GM13977 (cell line): ENCODE results near the gene PRUNE1.
A peak's percentile ranks its signal among the peaks of the same experiment; 100 is the strongest.

ENCODE experiments used
- DNase-seq: peaks from one replicate; pipeline ENCODE4 v3.0.0; 2012; ENCODE audit warnings: low spot score
- in situ Hi-C: fragments of 300-500 bp; cut with MboI; formaldehyde crosslinking; loops from one replicate; pipeline ENCODE4 v1.12.0; 2022; ENCODE audit warnings: low sequenced_read_pairs, low pct_unique_long_range_greater_than_20kb, mixed read lengths, inconsistent platforms; ENCODE audit not compliant: unreplicated experiment
- TF ChIP-seq, protein P1 (sequence below): IDR thresholded peaks from 2 replicates; pipeline ENCODE4 v1.5.1; 2012; ENCODE audit warnings: mild to moderate bottlenecking, control low read depth; ENCODE audit not compliant: insufficient read depth; ENCODE audit errors: extremely low read depth, missing control alignments

The PRUNE1 gene

DNA sequence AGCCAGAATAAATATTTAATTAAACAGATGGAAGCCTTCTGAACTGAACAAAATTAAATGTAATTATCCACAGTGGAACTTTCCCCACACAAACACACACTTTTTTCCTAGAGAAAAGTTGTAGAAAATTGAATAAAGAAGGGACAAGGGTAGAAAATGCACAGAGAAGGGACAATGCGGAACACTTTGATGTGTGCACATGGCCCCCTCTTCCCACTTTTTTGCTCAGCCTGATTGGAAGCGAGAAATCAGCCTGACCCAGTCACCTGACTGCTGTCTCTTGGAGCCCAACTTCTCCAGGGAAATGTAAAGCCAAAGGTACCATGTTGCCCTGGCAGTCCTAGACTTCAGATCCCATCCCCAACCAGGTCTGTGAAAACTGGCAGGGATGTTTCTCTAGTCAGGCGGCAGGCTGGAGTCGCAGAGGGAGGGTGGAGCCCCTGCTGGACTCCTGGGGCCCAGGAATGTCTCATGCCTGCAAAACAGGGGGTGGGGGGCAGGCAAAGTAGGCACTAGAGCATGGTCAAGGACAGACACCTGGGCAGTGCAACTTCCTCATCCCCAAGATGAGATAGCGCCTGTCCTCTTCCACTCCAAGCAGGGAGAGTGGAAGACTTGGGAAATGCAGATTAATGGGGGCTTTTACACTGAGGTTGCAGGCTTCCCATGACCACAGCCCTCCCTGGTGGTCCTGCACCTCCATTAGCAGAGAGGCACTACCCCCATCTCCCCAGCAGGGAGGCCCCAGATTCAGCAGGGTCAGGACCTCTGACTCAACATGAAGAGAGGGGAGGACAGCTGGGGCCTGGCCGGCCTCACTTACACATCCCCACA, 36.4 kb upstream of the PRUNE1 start:
- in situ Hi-C loops, result loop anchor here (25.0 kb wide), 1 partner anchor 734 kb away; the partner anchor contains the start of gene ANP32E
- DNase-seq, result no peak
- TF ChIP-seq, protein P1, sequence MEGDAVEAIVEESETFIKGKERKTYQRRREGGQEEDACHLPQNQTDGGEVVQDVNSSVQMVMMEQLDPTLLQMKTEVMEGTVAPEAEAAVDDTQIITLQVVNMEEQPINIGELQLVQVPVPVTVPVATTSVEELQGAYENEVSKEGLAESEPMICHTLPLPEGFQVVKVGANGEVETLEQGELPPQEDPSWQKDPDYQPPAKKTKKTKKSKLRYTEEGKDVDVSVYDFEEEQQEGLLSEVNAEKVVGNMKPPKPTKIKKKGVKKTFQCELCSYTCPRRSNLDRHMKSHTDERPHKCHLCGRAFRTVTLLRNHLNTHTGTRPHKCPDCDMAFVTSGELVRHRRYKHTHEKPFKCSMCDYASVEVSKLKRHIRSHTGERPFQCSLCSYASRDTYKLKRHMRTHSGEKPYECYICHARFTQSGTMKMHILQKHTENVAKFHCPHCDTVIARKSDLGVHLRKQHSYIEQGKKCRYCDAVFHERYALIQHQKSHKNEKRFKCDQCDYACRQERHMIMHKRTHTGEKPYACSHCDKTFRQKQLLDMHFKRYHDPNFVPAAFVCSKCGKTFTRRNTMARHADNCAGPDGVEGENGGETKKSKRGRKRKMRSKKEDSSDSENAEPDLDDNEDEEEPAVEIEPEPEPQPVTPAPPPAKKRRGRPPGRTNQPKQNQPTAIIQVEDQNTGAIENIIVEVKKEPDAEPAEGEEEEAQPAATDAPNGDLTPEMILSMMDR, result no peak

- TF ChIP-seq, protein P1, result no peak
- in situ Hi-C loops, result loop anchor here (25.0 kb wide), 1 partner anchor 735 kb away; the partner anchor contains the start of gene ANP32E
- DNase-seq, result no peak
Measured at GRCh38 chr1:150972417-150972940, 35.8 kb upstream of the PRUNE1 start.

- in situ Hi-C loops, result loop anchor here (25.0 kb wide), 1 partner anchor 736 kb away; the partner anchor contains the start of gene ANP32E
- DNase-seq, result peak; percentile 42
- TF ChIP-seq, protein P1, result no peak
Measured at GRCh38 chr1:150973258-150973835, 34.9 kb upstream of the PRUNE1 start.

DNA sequence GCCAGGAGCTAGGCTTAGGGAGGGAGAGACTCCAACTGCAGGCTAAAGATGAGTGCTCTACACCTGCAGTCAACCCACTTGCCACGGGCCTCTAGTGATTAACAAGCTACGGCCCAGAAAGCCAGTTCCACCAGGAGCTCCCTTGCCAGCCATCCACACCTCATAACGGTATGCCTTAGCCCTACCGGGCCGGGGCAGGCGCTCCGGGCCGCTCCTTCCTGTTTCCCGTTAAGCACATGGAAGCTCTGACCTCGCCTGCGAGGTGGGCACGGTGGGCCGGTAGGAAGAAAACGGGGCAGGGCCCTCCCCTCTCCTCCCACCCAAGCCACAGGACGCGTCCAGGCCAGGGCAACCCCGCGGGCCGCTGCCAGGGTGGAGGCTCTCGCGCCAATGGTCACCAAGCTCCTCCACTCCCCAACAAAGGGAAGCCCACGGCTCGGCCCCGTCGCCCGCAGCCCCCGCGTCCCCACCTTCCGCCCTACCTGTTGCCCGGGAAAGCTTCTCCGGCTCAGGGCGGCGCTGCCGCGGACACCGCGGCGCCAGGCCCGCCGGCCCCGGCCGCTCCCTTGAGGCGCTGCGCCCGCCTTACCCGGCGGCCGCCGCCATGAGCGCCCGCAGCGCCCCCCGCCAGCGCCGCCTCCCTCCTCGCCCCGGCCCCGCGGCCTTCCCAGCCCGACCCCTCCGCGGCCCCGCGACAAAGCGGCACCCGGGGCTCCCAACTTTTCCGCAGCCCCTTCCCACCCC, 34.2 kb upstream of the PRUNE1 start:
- TF ChIP-seq, protein P1, result peak; percentile 1
- peak; percentile 78 for DNase-seq
- in situ Hi-C loops, result loop anchor here (25.0 kb wide), 1 partner anchor 737 kb away; the partner anchor contains the start of gene ANP32E

DNA sequence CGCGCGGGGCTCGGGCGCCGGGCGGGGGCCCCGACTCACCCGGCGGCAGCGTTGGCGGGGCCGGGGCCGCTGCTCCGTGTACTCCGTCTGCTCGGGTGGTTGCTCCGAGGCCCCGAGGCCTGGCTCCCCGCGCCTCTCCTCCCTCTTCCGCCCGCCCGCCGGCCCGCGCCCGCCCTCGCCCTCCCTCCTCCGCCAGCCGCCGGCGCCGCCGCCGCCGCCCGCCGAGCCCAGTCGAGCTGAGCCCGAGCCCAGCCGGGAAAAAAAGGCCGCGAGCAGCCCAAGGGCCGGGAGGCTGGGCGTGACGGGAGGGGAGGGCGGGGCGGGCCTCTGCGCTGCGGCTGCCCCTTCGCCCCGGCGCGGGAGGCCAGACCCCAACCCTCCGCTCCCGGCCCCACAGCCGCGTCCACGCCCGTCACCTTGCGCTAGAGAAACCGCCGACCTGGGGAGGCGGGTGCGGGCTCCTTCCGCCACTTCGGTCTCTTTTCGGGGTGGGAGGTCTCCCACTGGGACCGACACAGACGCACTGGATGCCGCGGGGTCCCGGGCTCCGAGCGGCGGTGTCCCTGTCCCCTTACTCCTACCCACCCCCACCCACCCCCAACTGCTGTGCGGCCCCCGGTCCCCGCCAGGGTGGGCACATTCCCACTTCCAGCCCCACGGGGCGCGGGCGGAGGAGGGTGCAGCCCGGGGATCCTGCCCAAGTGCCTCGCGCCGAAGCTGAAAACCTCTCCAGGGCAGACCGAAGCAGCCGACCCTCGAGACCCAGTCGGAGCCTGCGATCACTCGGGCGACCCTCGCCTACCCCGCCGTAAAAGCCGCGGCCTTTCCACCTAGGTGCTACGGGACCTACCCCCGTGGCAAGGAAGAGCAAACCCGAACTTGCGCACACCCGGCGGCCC, 33.4 kb upstream of the PRUNE1 start, which contains the start of gene CERS2:
TSS of gene CERS2 (minus strand) at position 256 of the 899 bp plus-strand sequence. CDS start 5,745 bp downstream, outside the sequence.
- DNase-seq, result peak; percentile 90
- in situ Hi-C loops, result loop anchor here (25.0 kb wide), 1 partner anchor 738 kb away; the partner anchor contains the start of gene ANP32E
- TF ChIP-seq, protein P1, result no peak
